Keratinocyte (primary cell): ENCODE results near the gene HP1BP3. TPM values are rescaled to one million over a fixed set of nuclear protein-coding genes. Genes with fewer than 3 reads are reported as not detected.

ENCODE experiments used
- DNase-seq: peaks from one replicate; pipeline ENCODE4 v3.0.0-alpha.2; 2011; ENCODE audit warnings: low read depth, missing footprints, low spot score
- FAIRE-seq: peaks from 2 replicates; lab custom pipeline; 2011; peaks lifted over from hg19 to GRCh38; lab: Jason Lieb, UNC
- H2AFZ ChIP-seq: 2 replicates; pipeline ENCODE4 v1.6.0; 2012; ENCODE audit warnings: low read length, control low read depth, inconsistent platforms; ENCODE audit not compliant: control insufficient read depth
- H3K27ac ChIP-seq: 2 replicates; pipeline ENCODE4 v1.5.1; 2011; ENCODE audit warnings: low read length; ENCODE audit not compliant: control insufficient read depth, insufficient read depth
- H3K27me3 ChIP-seq: 3 replicates; pipeline ENCODE4 v1.6.0; 2011; ENCODE audit warnings: low read length; ENCODE audit not compliant: control insufficient read depth, insufficient read depth; ENCODE audit errors: extremely low read depth
- H3K36me3 ChIP-seq, 2 experiments: 2 replicates in 1 of 2; 3 replicates in 1 of 2; pipeline ENCODE4 v1.5.1; 2011; ENCODE audit warnings: low read length in 2 of 2, mild to moderate bottlenecking in 1 of 2; ENCODE audit not compliant: control insufficient read depth in 2 of 2, insufficient read depth in 2 of 2; ENCODE audit errors: extremely low read depth in 1 of 2
- H3K4me1 ChIP-seq: 3 replicates; pipeline ENCODE4 v1.5.1; 2011; ENCODE audit warnings: low read length; ENCODE audit not compliant: control insufficient read depth, insufficient read depth; ENCODE audit errors: extremely low read depth
- H3K4me2 ChIP-seq: 3 replicates; pipeline ENCODE4 v1.6.0; 2011; ENCODE audit warnings: low read depth, low read length; ENCODE audit not compliant: control insufficient read depth, insufficient read depth; ENCODE audit errors: extremely low read depth
- H3K4me3 ChIP-seq, 3 experiments: fragments of 200-600 bp in 1 of 3; sonication (generic) in 1 of 3; 2 replicates in 2 of 3; 3 replicates in 1 of 3; pipeline ENCODE4 v1.5.1; 2011 to 2016; ENCODE audit warnings: low read length in 3 of 3, mild to moderate bottlenecking in 3 of 3, control low read depth in 2 of 3, inconsistent platforms in 1 of 3, low read depth in 1 of 3, mixed read lengths in 1 of 3, mixed run types in 1 of 3, moderate library complexity in 1 of 3; ENCODE audit not compliant: control insufficient read depth in 2 of 3, insufficient read depth in 2 of 3; ENCODE audit errors: extremely low read depth in 1 of 3
- H3K79me2 ChIP-seq: 2 replicates; pipeline ENCODE4 v1.6.0; 2012; ENCODE audit warnings: low read length; ENCODE audit not compliant: control insufficient read depth, insufficient read depth
- H3K9ac ChIP-seq: 3 replicates; pipeline ENCODE4 v1.6.0; 2011; ENCODE audit warnings: low read length; ENCODE audit not compliant: control insufficient read depth, insufficient read depth; ENCODE audit errors: extremely low read depth
- H3K9me1 ChIP-seq: 3 replicates; pipeline ENCODE4 v1.6.0; 2011; ENCODE audit warnings: low read length; ENCODE audit not compliant: control insufficient read depth, insufficient read depth; ENCODE audit errors: extremely low read depth
- H3K9me3 ChIP-seq: 2 replicates; pipeline ENCODE4 v1.5.1; 2012; ENCODE audit warnings: low read depth, low read length; ENCODE audit not compliant: control insufficient read depth
- H4K20me1 ChIP-seq: 3 replicates; pipeline ENCODE4 v1.6.0; 2011; ENCODE audit warnings: low read length; ENCODE audit not compliant: control insufficient read depth, insufficient read depth; ENCODE audit errors: extremely low read depth
- CTCF ChIP-seq, 3 experiments: IDR thresholded peaks in 1 of 3; conservative IDR thresholded peaks in 1 of 3; optimal IDR thresholded peaks in 1 of 3; 2 replicates in 2 of 3; 3 replicates in 1 of 3; pipeline versions ENCODE3 to v1.5.1; 2011; ENCODE audit warnings: low read length in 3 of 3, mild to moderate bottlenecking in 3 of 3, moderate library complexity in 2 of 3, control low read depth in 1 of 3, inconsistent platforms in 1 of 3; ENCODE audit not compliant: insufficient read depth in 2 of 3; ENCODE audit errors: extremely low read depth in 1 of 3
- EZH2 ChIP-seq: IDR thresholded peaks from one replicate; pipeline ENCODE4 v1.6.1; 2012; ENCODE audit warnings: inconsistent platforms, mild to moderate bottlenecking, low read length, moderate library complexity
- dilution Hi-C: fragments of 300-500 bp; cut with MboI; formaldehyde crosslinking; loops from one replicate; pipeline ENCODE4 v1.7.0; 2020; ENCODE audit warnings: low sequenced_read_pairs; ENCODE audit not compliant: extremely low pct_ligation_motif_present
- polyA plus RNA-seq, 5 experiments: library from polyadenylated mRNA; depleted of rRNA in 3 of 5; stranded (reverse) in 3 of 5; stranded (forward) in 1 of 5; unstranded in 1 of 5; fragments of >200 nt; gene quantifications; 1 replicate in 1 of 5; 2 replicates in 3 of 5; 3 replicates in 1 of 5; pipeline versions ENCODE4 v1.2.1 to v1.2.3, GENCODE V29; 2011 to 2012; ENCODE audit warnings: missing spikeins in 2 of 5, low read depth in 1 of 5, low replicate concordance in 1 of 5

The HP1BP3 gene
- polyA plus RNA-seq, 1 donor (not counting 4 experiments of a cell fraction or from before 2014, with no cell fraction given), result 148 TPM

GRCh38 chr1:20715406-20715805 lies 71.7 kb downstream of the HP1BP3 start:
- H3K9ac ChIP-seq, result no peak overlapping the region
- H3K9me3 ChIP-seq, result no peaks in the 10 kb centered on the region
- H3K36me3 ChIP-seq, result peaks cover 4 to 20% of the 10 kb centered on the region in 2 experiments
- no peak overlapping the region for H3K27ac ChIP-seq
- FAIRE-seq, result no peak
- TF ChIP-seq CTCF (optimal IDR thresholded peaks at IDR 0.05 in 1 of 3, IDR thresholded peaks at IDR 0.05 in 1 of 3, conservative IDR thresholded peaks at IDR 0.05 in 1 of 3; ENCODE audit: extremely low read depth in 1 of 3, insufficient read depth in 2 of 3, low read length in 3 of 3) (no peak), EZH2 (no peak)
- H3K9me1 ChIP-seq, result no peaks in the 10 kb centered on the region
- H3K79me2 ChIP-seq, result no peaks in the 10 kb centered on the region
- no peak overlapping the region for H2AFZ ChIP-seq
- H3K4me1 ChIP-seq, result no peaks in the 10 kb centered on the region
- H3K4me2 ChIP-seq, result no peak overlapping the region
- DNase-seq, result no peak
- no peak overlapping the region for H3K4me3 ChIP-seq
- H4K20me1 ChIP-seq, result peaks cover 6% of the 10 kb centered on the region
- H3K27me3 ChIP-seq, result no peaks in the 10 kb centered on the region
- dilution Hi-C loops, result no loop called here

GRCh38 chr1:20713440-20713839 lies 73.7 kb downstream of the HP1BP3 start:
- TF ChIP-seq EZH2 (no peak), CTCF (optimal IDR thresholded peaks at IDR 0.05 in 1 of 3, IDR thresholded peaks at IDR 0.05 in 1 of 3, conservative IDR thresholded peaks at IDR 0.05 in 1 of 3; ENCODE audit: extremely low read depth in 1 of 3, insufficient read depth in 2 of 3, low read length in 3 of 3) (no peak)

More at GRCh38 chr1:20713440-20713839, 73.7 kb downstream of the HP1BP3 start:
- no peaks in the 10 kb centered on the region for H3K4me1 ChIP-seq
- no peaks in the 10 kb centered on the region for H3K9me3 ChIP-seq
- H3K9ac ChIP-seq, result no peak overlapping the region
- H2AFZ ChIP-seq, result no peak overlapping the region
- H3K27me3 ChIP-seq, result no peaks in the 10 kb centered on the region
- H3K27ac ChIP-seq, result no peak overlapping the region
- DNase-seq (no peak), FAIRE-seq (no peak)
- H4K20me1 ChIP-seq, result no peaks in the 10 kb centered on the region
- no peaks in the 10 kb centered on the region for H3K9me1 ChIP-seq
- peaks cover 2 to 25% of the 10 kb centered on the region in 2 experiments for H3K36me3 ChIP-seq
- no peaks in the 10 kb centered on the region for H3K79me2 ChIP-seq
- dilution Hi-C loops, result no loop called here
- no peak overlapping the region for H3K4me2 ChIP-seq
- no peak overlapping the region for H3K4me3 ChIP-seq
